Stimulated activated CD8-positive, alpha-beta memory T cell treated with anti-CD3 and anti-CD28 coated beads, Interleukin-2, amount 100 ng/mL, for 48 hours (primary cell): ENCODE results near the gene CHPF2.

Experiments
- DNase-seq, 2 donors: peaks; one replicate each; pipeline ENCODE4 v3.0.0-alpha.2; 2020; ENCODE audit warnings: low read depth in 2 of 2

The CHPF2 gene

GRCh38 chr7:151260883-151261282, 28.6 kb downstream of the CHPF2 start:
- no peak for DNase-seq

- DNase-seq = no peak
These were observed 29.2 kb downstream of the CHPF2 start for GRCh38 chr7:151261529-151261928.

GRCh38 chr7:151264615-151265014, 32.3 kb downstream of the CHPF2 start:
- DNase-seq = no peak

GRCh38 chr7:151265351-151265931, 33.2 kb downstream of the CHPF2 start:
- DNase-seq = no peak

- no peak for DNase-seq
These were observed 37.2 kb downstream of the CHPF2 start for GRCh38 chr7:151269511-151269910.

- no peak for DNase-seq
These were observed 39.5 kb downstream of the CHPF2 start for GRCh38 chr7:151271699-151272355.

- DNase-seq = no peak
These were observed 40.1 kb downstream of the CHPF2 start for GRCh38 chr7:151272405-151272804.

GRCh38 chr7:151272877-151273276, 40.6 kb downstream of the CHPF2 start:
- DNase-seq = no peak

GRCh38 chr7:151273651-151274390, 41.5 kb downstream of the CHPF2 start:
- DNase-seq = no peak

GRCh38 chr7:151274396-151274795, 42.1 kb downstream of the CHPF2 start:
- no peak for DNase-seq

GRCh38 chr7:151274936-151275812, 42.9 kb downstream of the CHPF2 start:
- DNase-seq = no peak

GRCh38 chr7:151275813-151276577, 43.7 kb downstream of the CHPF2 start:
- DNase-seq = no peak

GRCh38 chr7:151276666-151277590, 44.6 kb downstream of the CHPF2 start:
- DNase-seq = peak; percentile 39 to 45

- no peak for DNase-seq
These were observed 45.3 kb downstream of the CHPF2 start for GRCh38 chr7:151277631-151278030.

- DNase-seq = no peak
These were observed 46.7 kb downstream of the CHPF2 start for GRCh38 chr7:151278949-151279348.

- no peak for DNase-seq
These were observed 47.6 kb downstream of the CHPF2 start for GRCh38 chr7:151279868-151280267.

GRCh38 chr7:151280388-151281019, 48.2 kb downstream of the CHPF2 start:
- DNase-seq = no peak

- no peak for DNase-seq
These were observed 49.4 kb downstream of the CHPF2 start for GRCh38 chr7:151281686-151282085.

- DNase-seq = no peak
These were observed 49.8 kb downstream of the CHPF2 start for GRCh38 chr7:151282111-151282510.

- no peak for DNase-seq
These were observed 51.0 kb downstream of the CHPF2 start for GRCh38 chr7:151283302-151283701.
